ENCODE results near the gene DDX23. TPM values are rescaled to one million over a fixed set of nuclear protein-coding genes. Genes with fewer than 3 reads are reported as not detected.
"Not testable (repeated sequence)": the region's sequence is repeated elsewhere in the genome, so short reads cannot be mapped to it uniquely, and the experiment has no call there.

The DDX23 gene
- polyA plus RNA-seq, 1 donor (not counting 4 experiments of a cell fraction or from before 2014, with no cell fraction given): 57.8 TPM

- DNase-seq (ENCODE audit: low read depth, low spot score) (no peak), FAIRE-seq (no peak)
- no peak for TF ChIP-seq EZH2 (IDR thresholded peaks at IDR 0.05; ENCODE audit: low read length)
- TF ChIP-seq CTCF (optimal IDR thresholded peaks at IDR 0.05 in 1 of 3, IDR thresholded peaks at IDR 0.05 in 1 of 3, conservative IDR thresholded peaks at IDR 0.05 in 1 of 3; ENCODE audit: extremely low read depth in 1 of 3, insufficient read depth in 2 of 3, low read length in 3 of 3): no peak
- H3K79me2 ChIP-seq (ENCODE audit: control insufficient read depth, insufficient read depth, low read length): no peaks in the 10 kb centered on the region
- H4K20me1 ChIP-seq (ENCODE audit: control insufficient read depth, extremely low read depth, insufficient read depth, low read length): no peaks in the 10 kb centered on the region
- H3K9ac ChIP-seq (ENCODE audit: control insufficient read depth, extremely low read depth, insufficient read depth, low read length): no peak overlapping the region
- no peak overlapping the region for H2AFZ ChIP-seq (ENCODE audit: control insufficient read depth, low read length)
- peaks cover 9% of the 10 kb centered on the region for H3K27me3 ChIP-seq (ENCODE audit: control insufficient read depth, extremely low read depth, insufficient read depth, low read length)
- no peaks in the 10 kb centered on the region for H3K4me1 ChIP-seq (ENCODE audit: control insufficient read depth, extremely low read depth, insufficient read depth, low read length)
- dilution Hi-C loops (cut with MboI; ENCODE audit: extremely low pct_ligation_motif_present, low sequenced_read_pairs): no loop called here
- H3K9me3 ChIP-seq (ENCODE audit: control insufficient read depth, low read depth, low read length): no peaks in the 10 kb centered on the region
- H3K27ac ChIP-seq (ENCODE audit: control insufficient read depth, insufficient read depth, low read length): no peak overlapping the region
- H3K9me1 ChIP-seq (ENCODE audit: control insufficient read depth, extremely low read depth, insufficient read depth, low read length): no peaks in the 10 kb centered on the region
- H3K4me2 ChIP-seq (ENCODE audit: control insufficient read depth, extremely low read depth, insufficient read depth, low read depth, low read length): no peak overlapping the region
- no peaks in the 10 kb centered on the region for H3K36me3 ChIP-seq (ENCODE audit: control insufficient read depth in 2 of 2, extremely low read depth in 1 of 2, insufficient read depth in 2 of 2, low read length in 2 of 2)
- H3K4me3 ChIP-seq (ENCODE audit: control insufficient read depth in 2 of 3, extremely low read depth in 1 of 3, insufficient read depth in 2 of 3, low read depth in 1 of 3, low read length in 3 of 3): no peak overlapping the region
Observed at GRCh38 chr12:48875944-48876515, 24.1 kb upstream of the DDX23 start.

GRCh38 chr12:48873534-48873933 lies 21.6 kb upstream of the DDX23 start:
- H3K27me3 ChIP-seq (ENCODE audit: control insufficient read depth, extremely low read depth, insufficient read depth, low read length): not testable (repeated sequence)

GRCh38 chr12:48873096-48873495 lies 21.1 kb upstream of the DDX23 start:
- no peaks in the 10 kb centered on the region for H3K36me3 ChIP-seq (ENCODE audit: control insufficient read depth in 2 of 2, extremely low read depth in 1 of 2, insufficient read depth in 2 of 2, low read length in 2 of 2)
- H3K4me3 ChIP-seq (ENCODE audit: control insufficient read depth in 2 of 3, extremely low read depth in 1 of 3, insufficient read depth in 2 of 3, low read depth in 1 of 3, low read length in 3 of 3): no peak overlapping the region
- dilution Hi-C loops (cut with MboI; ENCODE audit: extremely low pct_ligation_motif_present, low sequenced_read_pairs): no loop called here
- H3K4me2 ChIP-seq (ENCODE audit: control insufficient read depth, extremely low read depth, insufficient read depth, low read depth, low read length): no peak overlapping the region
- no peaks in the 10 kb centered on the region for H3K9me1 ChIP-seq (ENCODE audit: control insufficient read depth, extremely low read depth, insufficient read depth, low read length)
- H2AFZ ChIP-seq (ENCODE audit: control insufficient read depth, low read length): no peak overlapping the region
- TF ChIP-seq CTCF (optimal IDR thresholded peaks at IDR 0.05 in 1 of 3, IDR thresholded peaks at IDR 0.05 in 1 of 3, conservative IDR thresholded peaks at IDR 0.05 in 1 of 3; ENCODE audit: extremely low read depth in 1 of 3, insufficient read depth in 2 of 3, low read length in 3 of 3): no peak
- no peak overlapping the region for H3K9ac ChIP-seq (ENCODE audit: control insufficient read depth, extremely low read depth, insufficient read depth, low read length)
- H3K9me3 ChIP-seq (ENCODE audit: control insufficient read depth, low read depth, low read length): no peaks in the 10 kb centered on the region
- H3K4me1 ChIP-seq (ENCODE audit: control insufficient read depth, extremely low read depth, insufficient read depth, low read length): no peaks in the 10 kb centered on the region
- DNase-seq (ENCODE audit: low read depth, low spot score) (no peak), FAIRE-seq (no peak)
- H3K27ac ChIP-seq (ENCODE audit: control insufficient read depth, insufficient read depth, low read length): no peak overlapping the region
- no peaks in the 10 kb centered on the region for H4K20me1 ChIP-seq (ENCODE audit: control insufficient read depth, extremely low read depth, insufficient read depth, low read length)
- no peaks in the 10 kb centered on the region for H3K79me2 ChIP-seq (ENCODE audit: control insufficient read depth, insufficient read depth, low read length)
- H3K27me3 ChIP-seq (ENCODE audit: control insufficient read depth, extremely low read depth, insufficient read depth, low read length): no peaks in the 10 kb centered on the region

More at GRCh38 chr12:48873534-48873933, 21.6 kb upstream of the DDX23 start:
- H3K4me3 ChIP-seq (ENCODE audit: control insufficient read depth in 2 of 3, extremely low read depth in 1 of 3, insufficient read depth in 2 of 3, low read depth in 1 of 3, low read length in 3 of 3); H3K9me3 ChIP-seq (ENCODE audit: control insufficient read depth, low read depth, low read length); H2AFZ ChIP-seq (ENCODE audit: control insufficient read depth, low read length); H3K9me1 ChIP-seq (ENCODE audit: control insufficient read depth, extremely low read depth, insufficient read depth, low read length); H4K20me1 ChIP-seq (ENCODE audit: control insufficient read depth, extremely low read depth, insufficient read depth, low read length); H3K79me2 ChIP-seq (ENCODE audit: control insufficient read depth, insufficient read depth, low read length); H3K4me1 ChIP-seq (ENCODE audit: control insufficient read depth, extremely low read depth, insufficient read depth, low read length); H3K27ac ChIP-seq (ENCODE audit: control insufficient read depth, insufficient read depth, low read length); H3K36me3 ChIP-seq (ENCODE audit: control insufficient read depth in 2 of 2, extremely low read depth in 1 of 2, insufficient read depth in 2 of 2, low read length in 2 of 2); H3K4me2 ChIP-seq (ENCODE audit: control insufficient read depth, extremely low read depth, insufficient read depth, low read depth, low read length); FAIRE-seq; dilution Hi-C loops (cut with MboI; ENCODE audit: extremely low pct_ligation_motif_present, low sequenced_read_pairs); DNase-seq (ENCODE audit: low read depth, low spot score); H3K9ac ChIP-seq (ENCODE audit: control insufficient read depth, extremely low read depth, insufficient read depth, low read length): not testable (repeated sequence)
